PC-3 (cell line): ENCODE measurements around the gene SLC25A11. TPM values are rescaled to one million over a fixed set of nuclear protein-coding genes. Genes with fewer than 3 reads are reported as not detected.

Source experiments
- ATAC-seq: fragments of 200-7000 bp; cut with Tn5 transposase; 2 replicates; pipeline ENCODE4 v1.9.1; 2020; ENCODE audit warnings: mild to moderate bottlenecking, moderate library complexity
- BruUV-seq: library from RNA; stranded (reverse); fragments of 400-500 nt; replicated peaks from 2 replicates; lab custom pipeline; 2021; lab: Mats Ljungman, UMichigan
- CTCF ChIA-PET: fragments of 300-600 bp; sonication (Branson Sonifier 250); formaldehyde crosslinking; loops from one replicate; lab custom pipeline; 2022; ENCODE audit warnings: antibody characterized with exemption; lab: Charles Lee
- POLR2A ChIA-PET: fragments of 300-600 bp; sonication (Branson Sonifier 250); formaldehyde crosslinking; loops from one replicate; lab custom pipeline; 2022; ENCODE audit warnings: antibody characterized with exemption; ENCODE audit not compliant: unreplicated experiment; lab: Charles Lee
- DNase-seq: peaks from one replicate; pipeline ENCODE4 v3.0.0-alpha.2; 2015
- H2AFZ ChIP-seq: fragments of 300-600 bp; sonication (generic); 2 replicates; pipeline ENCODE4 v1.6.0; 2016; ENCODE audit warnings: antibody characterized with exemption, low read length
- H3F3A ChIP-seq: fragments of 300-600 bp; sonication (generic); one replicate; pipeline ENCODE4 v1.6.0; 2017; ENCODE audit warnings: antibody characterized with exemption, low read length, control low read depth, mild to moderate bottlenecking; ENCODE audit not compliant: unreplicated experiment
- H3K27ac ChIP-seq: fragments of 300-600 bp; sonication (generic); 2 replicates; pipeline ENCODE4 v1.5.1; 2016; ENCODE audit warnings: mild to moderate bottlenecking, low read length
- H3K27me3 ChIP-seq: fragments of 300-600 bp; sonication (generic); 2 replicates; pipeline ENCODE4 v1.6.1; 2016; ENCODE audit warnings: low read length, mixed read lengths
- H3K36me3 ChIP-seq: fragments of 300-600 bp; sonication (generic); 2 replicates; pipeline ENCODE4 v1.6.1; 2016; ENCODE audit warnings: low read depth, mixed run types, low read length, mixed read lengths
- H3K4me1 ChIP-seq: fragments of 300-600 bp; sonication (generic); 2 replicates; pipeline ENCODE4 v1.5.1; 2016; ENCODE audit warnings: low read length; ENCODE audit not compliant: insufficient read depth
- H3K4me2 ChIP-seq: fragments of 300-600 bp; sonication (generic); 2 replicates; pipeline ENCODE4 v1.6.0; 2016; ENCODE audit warnings: low read length
- H3K4me3 ChIP-seq: fragments of 300-600 bp; sonication (generic); 2 replicates; pipeline ENCODE4 v1.5.1; 2016; ENCODE audit warnings: mild to moderate bottlenecking, low read length, mixed read lengths
- H3K79me2 ChIP-seq: fragments of 300-600 bp; sonication (generic); 2 replicates; pipeline ENCODE4 v1.6.1; 2017; ENCODE audit warnings: low read length, mixed read lengths
- H3K9ac ChIP-seq: fragments of 300-600 bp; sonication (generic); 2 replicates; pipeline ENCODE4 v1.6.0; 2016; ENCODE audit warnings: mild to moderate bottlenecking, low read length
- H3K9me2 ChIP-seq: fragments of 300-600 bp; sonication (generic); replicated peaks from 2 replicates; pipeline ENCODE4 v1.6.1; 2016; ENCODE audit warnings: mixed run types, low read length, mixed read lengths
- H3K9me3 ChIP-seq: fragments of 300-600 bp; sonication (generic); 2 replicates; pipeline ENCODE4 v1.6.1; 2016; ENCODE audit warnings: low read length, mixed read lengths
- H4K20me1 ChIP-seq: fragments of 300-600 bp; sonication (generic); 2 replicates; pipeline ENCODE4 v1.6.1; 2016; ENCODE audit warnings: low read length, mixed read lengths
- EZH2 ChIP-seq: fragments of 300-600 bp; sonication (generic); IDR thresholded peaks from one replicate; pipeline ENCODE4 v1.6.1; 2017; ENCODE audit warnings: antibody characterized with exemption, mild to moderate bottlenecking, low read length; ENCODE audit not compliant: unreplicated experiment
- EZH2phosphoT487 ChIP-seq: fragments of 300-600 bp; sonication (generic); IDR thresholded peaks from 2 replicates; pipeline ENCODE4 v1.6.1; 2018; ENCODE audit warnings: mild to moderate bottlenecking, antibody characterized with exemption, low read length, borderline replicate concordance
- intact Hi-C: fragments of 100-400 bp; cut with micrococcal nuclease; formaldehyde crosslinking; loops from 2 replicates; pipeline ENCODE4 v1.9.0; 2023
- total RNA-seq: library from RNA; depleted of rRNA; stranded (reverse); fragments of >200 nt; gene quantifications from 2 replicates; pipeline ENCODE4 v1.2.3, GENCODE V29; 2014
- TF ChIP-seq, protein P1 (sequence below): fragments of 300-600 bp; sonication (generic); conservative IDR thresholded peaks from 2 replicates; pipeline ENCODE4 v1.5.1; 2017; ENCODE audit warnings: antibody characterized with exemption, low read depth, mild to moderate bottlenecking, low read length

SLC25A11 gene
- total RNA-seq, 1 experiment from 2014 or later, result 72.1 TPM

DNA sequence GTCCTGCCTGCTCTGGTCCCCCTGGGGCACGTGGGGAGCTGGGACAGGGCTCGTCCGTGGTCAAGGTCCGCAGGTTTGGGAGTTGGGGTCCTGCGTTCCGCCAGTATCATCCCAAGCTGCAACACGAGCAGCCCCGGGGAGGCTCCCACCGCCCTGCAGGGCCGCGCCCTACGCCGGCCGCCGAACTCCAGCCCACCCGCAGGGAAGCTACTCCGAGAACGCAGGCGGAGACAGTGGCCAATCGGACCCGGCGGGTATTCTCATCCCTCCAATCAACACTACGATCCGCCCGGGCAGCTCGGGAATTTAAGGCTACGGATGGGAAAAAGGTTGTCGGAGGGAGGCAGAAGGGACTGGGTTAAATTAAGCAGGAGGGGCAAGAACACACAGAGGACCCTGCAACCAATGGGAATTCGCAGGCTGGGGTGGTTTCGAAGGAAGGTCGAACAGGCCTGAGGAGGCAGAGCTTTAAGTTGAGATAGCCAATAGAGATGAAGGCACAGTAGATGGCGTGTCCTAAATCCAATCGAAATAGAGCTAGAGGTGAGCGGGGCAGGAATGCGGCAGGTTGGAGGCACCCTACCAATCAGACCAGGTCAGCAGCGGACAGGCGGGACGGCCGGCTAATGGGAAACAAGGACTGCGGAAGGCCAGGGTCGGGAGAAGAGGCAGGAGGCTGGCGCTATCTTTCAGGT lies 27.1 kb upstream of the SLC25A11 start:
- H3K79me2 ChIP-seq, result peaks cover 12% of the 10 kb centered on the region; the same call in 1 of the 2 replicates
- peak overlapping the region; percentile 75 for H2AFZ ChIP-seq
- no peaks in the 10 kb centered on the region for H3K27me3 ChIP-seq
- no peak for TF ChIP-seq EZH2phosphoT487
- TF ChIP-seq, protein P1, sequence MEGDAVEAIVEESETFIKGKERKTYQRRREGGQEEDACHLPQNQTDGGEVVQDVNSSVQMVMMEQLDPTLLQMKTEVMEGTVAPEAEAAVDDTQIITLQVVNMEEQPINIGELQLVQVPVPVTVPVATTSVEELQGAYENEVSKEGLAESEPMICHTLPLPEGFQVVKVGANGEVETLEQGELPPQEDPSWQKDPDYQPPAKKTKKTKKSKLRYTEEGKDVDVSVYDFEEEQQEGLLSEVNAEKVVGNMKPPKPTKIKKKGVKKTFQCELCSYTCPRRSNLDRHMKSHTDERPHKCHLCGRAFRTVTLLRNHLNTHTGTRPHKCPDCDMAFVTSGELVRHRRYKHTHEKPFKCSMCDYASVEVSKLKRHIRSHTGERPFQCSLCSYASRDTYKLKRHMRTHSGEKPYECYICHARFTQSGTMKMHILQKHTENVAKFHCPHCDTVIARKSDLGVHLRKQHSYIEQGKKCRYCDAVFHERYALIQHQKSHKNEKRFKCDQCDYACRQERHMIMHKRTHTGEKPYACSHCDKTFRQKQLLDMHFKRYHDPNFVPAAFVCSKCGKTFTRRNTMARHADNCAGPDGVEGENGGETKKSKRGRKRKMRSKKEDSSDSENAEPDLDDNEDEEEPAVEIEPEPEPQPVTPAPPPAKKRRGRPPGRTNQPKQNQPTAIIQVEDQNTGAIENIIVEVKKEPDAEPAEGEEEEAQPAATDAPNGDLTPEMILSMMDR, result no peak
- no peak for TF ChIP-seq EZH2
- H3K9me2 ChIP-seq, result no peaks in the 10 kb centered on the region
- H3F3A ChIP-seq, result no peaks in the 10 kb centered on the region
- DNase-seq (peak; percentile 96), ATAC-seq (peak; percentile 88)
- peak overlapping the region; percentile 98 for H3K4me2 ChIP-seq
- ChIA-PET POLR2A (interaction anchor here (1.0 to 1.4 kb wide), 5 partner anchors 17 to 177 kb away, joined by 3 to 8 read pairs (median 5); partner anchors contain the start of genes PFN1, RNF167 and SLC25A11), CTCF (interaction anchor here (0.6 to 2.3 kb wide), 4 partner anchors 27 to 142 kb away, joined by 3 to 11 read pairs (median 4); partner anchors contain the start of genes RNF167 and SLC25A11)
- H4K20me1 ChIP-seq, result no peaks in the 10 kb centered on the region
- H3K9me3 ChIP-seq, result no peaks in the 10 kb centered on the region
- H3K36me3 ChIP-seq, result no peaks in the 10 kb centered on the region; the same call in 1 of the 2 replicates
- TSS peak; percentile 63 for BruUV-seq
- intact Hi-C loops, result loop anchor here (1.0 kb wide), 2 partner anchors 18 to 58 kb away; no protein-coding TSS in a partner anchor
- peak overlapping the region; percentile 79 for H3K4me3 ChIP-seq
- H3K4me1 ChIP-seq, result peaks cover 23% of the 10 kb centered on the region
- H3K9ac ChIP-seq, result peak overlapping the region; percentile 92
- H3K27ac ChIP-seq, result peak overlapping the region; percentile 92

DNA sequence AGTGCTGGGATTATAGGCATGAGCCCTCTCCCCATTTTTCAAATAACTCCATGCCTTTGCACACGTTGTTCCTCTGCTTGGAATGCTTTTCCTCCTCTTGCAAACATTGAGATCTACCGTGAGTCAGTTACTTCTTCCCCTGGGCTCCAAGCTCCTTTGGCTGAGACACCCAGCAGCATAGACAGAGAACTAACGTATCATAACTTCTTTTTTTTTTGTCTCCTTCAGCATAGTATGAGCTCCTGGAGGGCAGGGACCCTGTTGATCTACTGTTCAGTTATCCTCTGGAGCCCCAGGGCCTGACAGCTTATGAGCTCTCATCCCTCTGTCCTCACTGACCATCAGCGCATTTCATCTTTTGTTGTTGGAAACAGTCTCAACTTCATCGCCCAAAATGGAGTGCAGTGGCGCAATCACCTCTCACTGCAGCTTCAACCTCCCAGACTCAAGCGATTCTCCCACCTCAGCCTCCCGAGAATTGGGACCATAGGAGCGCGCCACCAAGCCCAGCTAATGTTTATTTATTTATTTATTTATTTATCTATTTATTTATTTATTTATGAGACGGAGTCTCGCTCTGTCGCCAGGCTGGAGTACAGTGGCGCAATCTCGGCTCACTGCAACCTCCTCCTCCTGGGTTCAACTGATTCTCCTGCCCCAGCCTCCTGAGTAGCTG lies 25.6 kb upstream of the SLC25A11 start:
- TF ChIP-seq, protein P1, result no peak
- TF ChIP-seq EZH2phosphoT487 (no peak), EZH2 (no peak)
- intact Hi-C loops, result no loop called here
- CTCF ChIA-PET, result interaction anchor here (2.3 kb wide), 1 partner anchor 56 kb away, joined by 11 read pairs; no protein-coding TSS in a partner anchor

More for the DNA sequence above, 25.6 kb upstream of the SLC25A11 start:
- Histone ChIP-seq H3K4me2 (no peak overlapping the region), H2AFZ (no peak overlapping the region), H3K4me1 (peaks cover 23% of the 10 kb centered on the region), H3F3A (no peaks in the 10 kb centered on the region), H3K4me3 (no peak overlapping the region), H3K9me2 (no peaks in the 10 kb centered on the region), H3K27ac (no peak overlapping the region), H4K20me1 (no peaks in the 10 kb centered on the region), H3K9ac (no peak overlapping the region), H3K79me2 (peaks cover 12% of the 10 kb centered on the region; the same call in 1 of the 2 replicates), H3K9me3 (no peaks in the 10 kb centered on the region), H3K27me3 (no peaks in the 10 kb centered on the region), H3K36me3 (no peaks in the 10 kb centered on the region; the same call in 1 of the 2 replicates)
- POLR2A ChIA-PET, result interaction anchor here (0.6 kb wide), 1 partner anchor 20 kb away, joined by 3 read pairs; no protein-coding TSS in a partner anchor
- ATAC-seq, result no peak
- DNase-seq, result no peak
- no TSS peak for BruUV-seq
